Endometrial microvascular endothelial cells (primary cell): Measurements from ENCODE around the gene KNCN. TPM values are rescaled to one million over a fixed set of nuclear protein-coding genes. Genes with fewer than 3 reads are reported as not detected.

ENCODE experiments used
- in situ Hi-C: cut with HindIII; loops from 2 replicates; pipeline ENCODE4 v1.10.0; 2017; ENCODE audit warnings: low sequenced_read_pairs, low pct_unique_long_range_greater_than_20kb; ENCODE audit errors: inconsistent ontology term
- total RNA-seq: library from RNA; depleted of rRNA; stranded (reverse); fragments of >200 nt; gene quantifications from one replicate; pipeline ENCODE4 v1.2.3, GENCODE V29; 2015; ENCODE audit errors: inconsistent ontology term

KNCN gene
- total RNA-seq, 1 donor from 2014 or later, result not detected

GRCh38 chr1:46549697-46550681 is 1.5 kb downstream of the KNCN start:
- in situ Hi-C loops, result no loop called here

GRCh38 chr1:46547481-46548383 is 3.7 kb downstream of the KNCN start:
- in situ Hi-C loops, result no loop called here

GRCh38 chr1:46546210-46546609 is 5.2 kb downstream of the KNCN start:
- in situ Hi-C loops, result no loop called here

DNA sequence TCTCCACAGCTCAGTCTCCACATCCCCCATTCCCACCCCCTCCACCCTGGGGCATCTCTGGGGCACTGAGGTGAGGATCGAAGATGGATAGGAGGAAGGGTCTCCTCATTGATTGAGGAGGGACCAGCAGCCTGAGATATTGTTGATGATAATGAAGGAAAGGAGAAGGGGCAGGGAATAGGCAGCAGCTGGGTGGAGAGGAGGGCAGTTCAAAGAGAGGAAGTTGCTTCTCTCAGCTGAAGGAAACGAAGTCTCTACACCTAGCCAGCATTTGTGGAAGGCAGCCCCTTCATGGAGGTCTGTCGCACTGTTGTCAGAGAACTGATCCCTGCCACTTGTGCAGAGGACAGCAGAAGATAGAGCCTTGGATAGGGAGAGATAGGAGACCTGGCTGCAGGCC is 5.7 kb downstream of the KNCN start:
- in situ Hi-C loops, result no loop called here

DNA sequence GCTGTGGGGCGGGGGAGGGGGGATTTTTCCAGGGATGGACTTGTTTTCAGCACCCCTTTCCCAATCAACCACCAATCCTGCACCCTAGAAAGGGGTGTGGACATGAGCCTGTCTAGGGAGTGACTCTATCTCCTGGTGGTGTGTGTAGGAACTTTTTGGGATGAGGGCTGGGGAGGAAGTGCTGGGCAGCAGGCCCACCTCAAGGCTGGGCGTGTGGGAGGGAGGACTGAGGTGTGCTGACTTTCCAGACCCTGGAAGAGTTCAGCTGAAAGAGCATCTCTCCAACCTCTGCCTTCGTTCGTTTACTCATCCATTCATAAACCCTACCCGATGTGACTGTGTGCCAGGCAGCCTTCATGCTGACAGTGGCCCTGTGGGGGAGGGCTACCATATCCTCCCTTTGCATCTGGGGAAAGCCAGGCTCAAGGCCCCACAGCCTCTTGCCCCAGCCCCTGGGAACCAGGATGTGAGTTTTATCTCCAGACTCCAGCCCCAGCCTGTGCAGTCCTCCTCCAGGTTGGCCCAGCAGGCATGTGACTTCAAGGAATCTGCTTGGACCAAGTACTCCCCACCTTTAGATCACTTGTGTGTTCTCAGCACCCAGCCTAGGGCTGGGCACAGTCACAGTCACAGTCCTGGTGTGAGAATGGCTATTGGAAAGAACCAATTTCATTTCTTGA is 6.7 kb downstream of the KNCN start:
- in situ Hi-C loops, result no loop called here

- in situ Hi-C loops, result no loop called here
These were observed 7.5 kb downstream of the KNCN start for GRCh38 chr1:46543761-46544560.

GRCh38 chr1:46543382-46543760 is 8.1 kb downstream of the KNCN start:
- in situ Hi-C loops, result no loop called here

DNA sequence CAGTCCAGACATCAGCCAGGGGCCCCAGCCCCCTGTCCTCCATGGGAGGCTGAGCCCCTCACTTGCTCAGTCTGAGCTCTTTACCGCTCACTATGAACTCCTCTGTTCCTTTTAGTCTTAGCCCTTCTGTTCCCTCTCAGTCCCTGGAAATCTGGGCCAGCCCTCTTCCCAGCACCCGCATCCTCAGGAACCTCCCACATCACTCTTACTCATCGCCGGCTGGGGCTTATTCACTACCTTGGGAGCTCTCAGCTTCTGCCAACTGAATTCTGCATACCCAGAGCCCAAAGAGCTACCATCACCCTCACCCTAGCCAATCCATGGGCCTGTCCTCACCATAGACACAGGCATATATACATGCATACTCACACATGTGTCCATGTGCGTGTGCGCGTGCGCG is 11.5 kb downstream of the KNCN start:
- in situ Hi-C loops, result no loop called here

DNA sequence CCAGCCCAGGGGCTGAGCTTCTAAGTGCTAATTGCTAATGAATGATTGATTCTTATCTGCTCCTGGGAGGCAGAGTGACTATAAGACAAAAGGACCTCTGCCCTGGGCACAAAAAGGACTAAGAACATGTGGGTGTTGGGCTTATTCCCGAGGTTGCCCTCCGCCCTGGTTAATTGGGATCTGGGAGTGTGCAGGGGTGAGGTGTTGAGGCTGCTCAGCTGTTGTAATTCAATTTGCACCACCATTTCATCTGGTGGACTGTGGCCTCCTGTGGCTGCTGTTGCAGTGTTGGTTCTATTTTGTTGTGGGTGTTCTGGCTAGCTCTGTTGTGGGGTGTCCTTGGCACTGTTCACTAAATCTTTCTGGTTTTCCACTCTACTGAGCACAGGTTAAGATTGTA is 13.3 kb downstream of the KNCN start:
- in situ Hi-C loops, result no loop called here

DNA sequence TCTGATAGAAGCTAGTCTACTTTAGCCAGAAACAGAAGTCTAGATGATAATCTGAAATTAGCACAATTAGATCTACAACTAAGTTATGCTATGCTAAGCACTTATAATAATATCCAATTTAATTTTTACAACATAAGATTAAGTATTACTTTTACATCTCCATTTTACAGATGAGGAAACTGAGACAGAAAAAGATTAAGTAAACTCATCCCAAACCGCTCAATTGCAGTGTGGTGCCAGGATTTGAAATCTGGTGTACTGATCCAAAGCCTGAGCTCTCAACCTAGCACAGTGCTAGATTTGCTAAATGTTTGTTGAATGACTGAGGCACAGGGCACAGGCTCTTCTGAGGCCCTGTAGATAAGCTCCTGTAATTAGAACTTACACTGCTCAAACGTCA is 13.8 kb downstream of the KNCN start:
- in situ Hi-C loops, result no loop called here

- in situ Hi-C loops, result no loop called here
These were observed 14.9 kb downstream of the KNCN start for GRCh38 chr1:46536527-46536926.

- in situ Hi-C loops, result no loop called here
These were observed 16.4 kb downstream of the KNCN start for GRCh38 chr1:46535063-46535462.

DNA sequence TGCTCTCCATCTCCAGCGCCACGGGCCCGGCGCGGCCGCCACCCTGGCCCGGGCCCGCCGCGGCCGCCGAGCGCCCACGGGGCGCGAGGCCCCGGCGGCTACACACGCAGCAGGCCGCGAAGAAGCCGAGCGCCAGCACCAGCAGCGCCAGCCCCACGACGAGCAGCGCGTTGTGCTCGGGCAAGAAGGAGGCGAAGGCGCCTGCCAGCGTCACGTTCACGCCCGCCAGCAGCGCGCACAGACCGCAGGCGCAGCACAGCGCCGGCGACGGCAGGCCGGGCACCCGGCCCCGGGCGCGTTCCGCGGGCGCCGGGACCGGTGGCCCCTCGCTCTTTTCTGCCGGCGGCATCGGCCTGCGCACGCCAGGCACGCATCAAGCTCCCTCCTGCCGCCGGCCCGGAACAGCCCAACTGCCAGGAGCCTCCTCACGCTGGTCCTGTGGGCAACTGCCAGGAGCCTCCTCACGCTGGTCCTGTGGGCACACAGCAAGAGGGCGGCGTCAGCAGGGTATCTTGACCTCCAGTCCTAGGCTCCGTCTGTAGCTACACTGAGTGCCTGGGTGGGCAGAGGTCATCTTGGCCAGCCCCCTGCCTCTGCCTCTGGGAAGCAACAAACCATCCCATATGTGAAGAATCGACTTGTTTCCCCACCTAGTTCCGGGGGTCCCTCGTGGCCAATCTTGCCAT is 18.1 kb downstream of the KNCN start:
- in situ Hi-C loops, result no loop called here

GRCh38 chr1:46532498-46533178 is 18.8 kb downstream of the KNCN start:
- in situ Hi-C loops, result no loop called here

GRCh38 chr1:46532095-46532494 is 19.4 kb downstream of the KNCN start:
- in situ Hi-C loops, result no loop called here

GRCh38 chr1:46530791-46531409 is 20.5 kb downstream of the KNCN start:
- in situ Hi-C loops, result no loop called here

DNA sequence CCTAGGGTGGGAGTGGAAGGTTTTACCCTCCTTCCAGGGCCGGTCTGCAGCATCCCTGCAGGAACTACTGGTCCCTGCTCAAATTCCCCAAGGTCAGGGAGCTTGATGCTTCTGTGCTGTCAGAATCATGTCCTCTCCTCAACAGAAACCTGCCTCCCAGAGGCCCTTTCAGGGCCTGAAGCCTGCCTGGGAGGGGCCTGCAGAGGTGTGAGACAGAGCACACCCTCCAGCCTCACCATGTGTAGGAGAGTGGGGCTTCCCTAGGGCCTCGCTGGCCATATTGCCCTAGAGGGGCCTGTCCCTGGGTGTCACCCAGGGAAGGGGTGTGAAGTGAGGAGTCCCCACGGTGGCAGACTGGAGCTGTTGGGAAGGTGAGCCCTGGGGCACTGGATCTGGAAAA is 21.1 kb downstream of the KNCN start:
- in situ Hi-C loops, result no loop called here
